Erythroblast (primary cell): ENCODE results near the gene PRTFDC1.

ENCODE experiments used
- GATA1 ChIP-seq: IDR thresholded peaks from 2 replicates; pipeline ENCODE4 v1.6.1; 2011; ENCODE audit warnings: low read depth, mild to moderate bottlenecking, control low read depth, low read length, moderate library complexity
- POLR2A ChIP-seq: IDR thresholded peaks from 2 replicates; pipeline ENCODE4 v1.6.1; 2011; ENCODE audit warnings: mild to moderate bottlenecking, low read length

DNA sequence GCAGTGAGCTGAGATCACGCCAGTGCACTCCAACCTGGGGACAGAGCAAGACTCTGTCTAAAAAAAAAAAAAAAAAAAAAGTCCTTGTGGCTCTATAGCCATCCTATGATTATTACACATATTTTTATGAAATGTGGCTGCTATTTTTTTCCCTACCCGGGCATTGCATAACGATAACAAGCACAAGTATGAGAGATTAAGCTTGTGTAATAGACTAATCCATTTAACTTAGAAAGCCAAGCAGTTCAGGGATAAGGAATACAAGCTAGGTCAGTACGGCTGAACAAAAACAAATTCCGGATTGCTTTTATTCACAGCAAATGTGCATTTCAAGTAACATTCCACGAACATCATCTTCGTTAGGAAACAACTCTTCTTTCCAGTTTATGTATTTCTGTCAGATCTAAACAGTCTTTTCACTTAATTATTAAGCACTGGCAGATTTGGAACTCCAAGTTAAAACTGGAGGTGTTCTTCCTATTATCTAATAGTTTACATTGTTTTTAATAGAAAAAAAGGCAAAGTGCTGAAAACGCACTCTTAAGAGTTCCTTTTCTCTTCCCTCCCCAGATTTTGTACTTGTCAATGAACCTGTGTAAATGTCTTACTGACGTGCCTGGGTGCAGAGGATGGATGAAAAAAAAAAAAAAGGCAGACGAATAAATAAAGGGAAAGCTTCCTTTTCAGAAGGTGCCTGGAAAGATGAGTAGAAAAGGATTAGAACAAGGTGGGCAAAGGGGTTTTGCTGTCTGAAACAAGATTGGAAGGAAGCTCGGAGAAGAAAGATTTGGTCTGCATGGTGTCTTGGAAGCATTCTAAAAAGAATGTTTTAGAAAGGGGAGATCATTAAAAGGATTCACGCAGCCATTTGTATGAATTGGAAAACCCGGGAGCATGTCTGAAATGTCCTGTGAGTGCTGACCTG, 81.1 kb downstream of the PRTFDC1 start:
- TF ChIP-seq POLR2A (no peak), GATA1 (no peak)
